Natural killer cell treated with Interleukin-12 subunit alpha and Interleukin-12 subunit beta and Interleukin-15 and Interleukin-18, amount 100 ng/mL, for 72 hours (primary cell): Measurements from ENCODE around the gene PTGFR. TPM values are rescaled to one million over a fixed set of nuclear protein-coding genes. Genes with fewer than 3 reads are reported as not detected.

ENCODE experiments used
- ATAC-seq, 2 donors: fragments of 150-1000 bp; cut with Tn5 transposase in 1 of 2; sonication (Bioruptor Pico), chemical (Tn5 transposase) in 1 of 2; 2 replicates each; pipeline ENCODE4 v1.10.0; 2021
- DNase-seq: peaks from one replicate; pipeline ENCODE4 v3.0.0; 2022; ENCODE audit warnings: low spot score
- H3K27ac Mint-ChIP-seq, 2 donors: 1 replicate in 1 of 2; 2 replicates in 1 of 2; pipeline ENCODE4 v1.8.0; 2022; ENCODE audit warnings: mixed read lengths in 2 of 2, mild to moderate bottlenecking in 1 of 2, moderate library complexity in 1 of 2
- H3K27me3 Mint-ChIP-seq, 2 donors: 1 replicate in 1 of 2; 2 replicates in 1 of 2; pipeline ENCODE4 v1.8.0; 2022; ENCODE audit warnings: mixed read lengths in 2 of 2
- H3K36me3 Mint-ChIP-seq: one replicate; pipeline ENCODE4 v1.8.0; 2022; ENCODE audit warnings: mixed read lengths
- H3K4me1 Mint-ChIP-seq, 2 donors: 1 replicate in 1 of 2; 2 replicates in 1 of 2; pipeline ENCODE4 v1.8.0; 2022; ENCODE audit warnings: low read depth in 2 of 2, mixed read lengths in 2 of 2, mild to moderate bottlenecking in 1 of 2
- H3K4me3 Mint-ChIP-seq: one replicate; pipeline ENCODE4 v1.8.0; 2022; ENCODE audit warnings: mixed read lengths
- H3K9me3 Mint-ChIP-seq: 2 replicates; pipeline ENCODE4 v1.8.0; 2022; ENCODE audit warnings: mixed read lengths
- total RNA-seq, 2 donors: library from RNA; stranded (reverse); gene quantifications; one replicate each; pipeline ENCODE4 v1.2.3, GENCODE V29; 2022

PTGFR gene, protein sequence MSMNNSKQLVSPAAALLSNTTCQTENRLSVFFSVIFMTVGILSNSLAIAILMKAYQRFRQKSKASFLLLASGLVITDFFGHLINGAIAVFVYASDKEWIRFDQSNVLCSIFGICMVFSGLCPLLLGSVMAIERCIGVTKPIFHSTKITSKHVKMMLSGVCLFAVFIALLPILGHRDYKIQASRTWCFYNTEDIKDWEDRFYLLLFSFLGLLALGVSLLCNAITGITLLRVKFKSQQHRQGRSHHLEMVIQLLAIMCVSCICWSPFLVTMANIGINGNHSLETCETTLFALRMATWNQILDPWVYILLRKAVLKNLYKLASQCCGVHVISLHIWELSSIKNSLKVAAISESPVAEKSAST
- not detected for total RNA-seq

DNA sequence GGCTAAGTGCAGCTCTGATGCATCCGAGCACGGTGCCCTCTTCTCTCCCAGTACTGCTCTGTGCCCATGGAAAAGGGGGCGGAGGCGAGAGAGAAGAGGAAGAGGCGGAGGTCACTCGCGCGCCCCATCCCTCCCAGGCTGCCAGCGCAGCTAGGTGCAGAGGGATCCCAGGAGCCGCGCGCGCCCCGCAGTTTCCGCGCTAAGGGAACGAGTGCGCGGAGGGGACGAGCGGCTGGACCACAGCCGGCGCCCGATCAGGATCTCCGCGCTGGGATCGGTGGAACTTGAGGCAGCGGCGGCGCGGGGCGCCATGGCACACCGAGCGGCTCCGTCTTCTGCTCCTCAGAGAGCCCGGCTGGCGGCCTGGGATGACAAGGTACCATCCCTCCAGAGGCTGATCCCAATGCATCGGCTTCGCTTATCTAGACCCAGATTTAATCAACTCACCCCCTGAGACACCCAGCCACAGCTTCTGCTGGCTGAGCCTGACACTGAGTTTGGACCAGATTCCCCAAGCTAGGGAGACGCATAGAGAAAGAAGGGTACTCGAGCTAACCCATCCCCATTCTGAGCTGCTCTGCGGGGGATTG is at the start of gene PTGFR:
PTGFR (plus strand) TSS at position 114 of the 590 bp plus-strand sequence. CDS start 1,770 bp downstream, outside the sequence.
- Mint-ChIP-seq H3K9me3 (peaks cover 6% of the 10 kb centered on the region), H3K4me3 (no peak within 1 kb of the TSS), H3K36me3 (no peaks in the 10 kb centered on the region), H3K27me3 (peaks cover 6 to 8% of the 10 kb centered on the region in 2 donors), H3K4me1 (no peaks in the 10 kb centered on the region), H3K27ac (no peak within 1 kb of the TSS)
- DNase-seq = no peak
- no peak for ATAC-seq

- Mint-ChIP-seq H3K27ac (no peak overlapping the region), H3K4me3 (no peak overlapping the region), H3K27me3 (no peaks in the 10 kb centered on the region), H3K9me3 (peaks cover 14% of the 10 kb centered on the region), H3K36me3 (no peaks in the 10 kb centered on the region), H3K4me1 (no peaks in the 10 kb centered on the region)
- ATAC-seq = no peak
- no peak for DNase-seq
Measured at GRCh38 chr1:78441921-78442320, 48.9 kb upstream of the PTGFR start.

- H3K27ac Mint-ChIP-seq = no peak overlapping the region
Measured at GRCh38 chr1:78447086-78447485, 43.7 kb upstream of the PTGFR start.

GRCh38 chr1:78464449-78464891 is 26.3 kb upstream of the PTGFR start:
- H3K4me1 Mint-ChIP-seq = no peaks in the 10 kb centered on the region
- H3K27me3 Mint-ChIP-seq = no peaks in the 10 kb centered on the region
- H3K9me3 Mint-ChIP-seq = peaks cover 18% of the 10 kb centered on the region
- H3K4me3 Mint-ChIP-seq = no peak overlapping the region
- DNase-seq (no peak), ATAC-seq (no peak)
- H3K27ac Mint-ChIP-seq = no peak overlapping the region
- peaks cover 25% of the 10 kb centered on the region for H3K36me3 Mint-ChIP-seq

More at GRCh38 chr1:78447086-78447485, 43.7 kb upstream of the PTGFR start:
- DNase-seq (no peak), ATAC-seq (no peak)
- Mint-ChIP-seq H3K36me3 (no peaks in the 10 kb centered on the region), H3K9me3 (peaks cover 8% of the 10 kb centered on the region), H3K27me3 (no peaks in the 10 kb centered on the region), H3K4me1 (no peaks in the 10 kb centered on the region), H3K4me3 (no peak overlapping the region)

DNA sequence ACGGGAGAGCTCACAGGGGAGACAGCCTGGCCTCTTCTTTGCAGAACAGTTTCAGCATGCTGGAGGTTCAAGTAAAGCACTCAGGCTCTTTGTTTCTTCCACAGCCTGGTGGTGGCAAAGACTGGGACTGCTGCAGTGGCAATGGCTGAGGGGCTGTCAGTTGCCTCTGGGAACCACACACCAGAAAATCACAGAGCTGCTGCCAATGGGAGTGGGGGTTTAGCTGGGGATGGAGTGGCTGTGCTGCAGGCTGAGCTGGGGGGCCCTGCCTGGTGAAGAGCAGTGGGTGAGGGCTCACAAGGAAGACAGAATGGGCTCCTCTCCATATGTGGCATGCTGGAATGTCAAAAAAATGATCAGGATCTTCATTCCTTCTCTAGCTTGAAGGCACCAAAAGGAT is 25.6 kb upstream of the PTGFR start:
- H3K4me3 Mint-ChIP-seq = no peak overlapping the region
- peaks cover 25% of the 10 kb centered on the region for H3K36me3 Mint-ChIP-seq
- ATAC-seq (no peak), DNase-seq (no peak)
- no peaks in the 10 kb centered on the region for H3K4me1 Mint-ChIP-seq
- peaks cover 15% of the 10 kb centered on the region for H3K9me3 Mint-ChIP-seq
- no peak overlapping the region for H3K27ac Mint-ChIP-seq
- no peaks in the 10 kb centered on the region for H3K27me3 Mint-ChIP-seq

GRCh38 chr1:78468521-78468920 is 22.3 kb upstream of the PTGFR start:
- H3K9me3 Mint-ChIP-seq = peaks cover 15% of the 10 kb centered on the region
- no peaks in the 10 kb centered on the region for H3K27me3 Mint-ChIP-seq
- ATAC-seq (no peak), DNase-seq (no peak)
- no peak overlapping the region for H3K4me3 Mint-ChIP-seq
- peaks cover 9% of the 10 kb centered on the region for H3K36me3 Mint-ChIP-seq
- H3K27ac Mint-ChIP-seq = no peak overlapping the region
- no peaks in the 10 kb centered on the region for H3K4me1 Mint-ChIP-seq

DNA sequence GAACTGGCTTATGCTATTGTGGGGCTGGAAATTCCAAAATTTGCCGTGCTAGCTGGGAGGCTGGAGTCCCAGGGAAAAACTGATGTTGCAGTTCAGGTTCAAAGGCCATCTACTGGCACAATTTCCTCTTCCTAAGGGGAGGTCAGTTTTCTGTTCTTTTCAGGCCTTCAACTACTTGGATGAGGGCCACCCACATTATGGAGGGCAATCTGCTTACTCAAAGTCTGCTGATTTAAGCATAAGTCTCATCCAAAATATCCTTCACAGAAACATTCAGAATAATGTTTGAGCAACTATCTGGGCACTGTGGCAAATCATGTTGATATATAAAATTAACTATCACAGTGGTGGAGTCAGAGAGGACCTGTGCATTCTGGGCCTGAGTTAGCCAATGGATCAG is 21.2 kb upstream of the PTGFR start:
- H3K4me3 Mint-ChIP-seq = no peak overlapping the region
- no peaks in the 10 kb centered on the region for H3K36me3 Mint-ChIP-seq
- H3K27me3 Mint-ChIP-seq = no peaks in the 10 kb centered on the region
- no peaks in the 10 kb centered on the region for H3K4me1 Mint-ChIP-seq
- DNase-seq = no peak
- ATAC-seq = no peak
- H3K27ac Mint-ChIP-seq = no peak overlapping the region
- peaks cover 12% of the 10 kb centered on the region for H3K9me3 Mint-ChIP-seq

- ATAC-seq = no peak
- H3K27me3 Mint-ChIP-seq = no peaks in the 10 kb centered on the region
- no peaks in the 10 kb centered on the region for H3K4me1 Mint-ChIP-seq
- no peak overlapping the region for H3K4me3 Mint-ChIP-seq
- peaks cover 15% of the 10 kb centered on the region for H3K9me3 Mint-ChIP-seq
- no peaks in the 10 kb centered on the region for H3K36me3 Mint-ChIP-seq
- no peak overlapping the region for H3K27ac Mint-ChIP-seq
- no peak for DNase-seq
Measured at GRCh38 chr1:78471890-78472620, 18.7 kb upstream of the PTGFR start.

GRCh38 chr1:78472851-78473496 is 17.8 kb upstream of the PTGFR start:
- no peaks in the 10 kb centered on the region for H3K4me1 Mint-ChIP-seq
- DNase-seq (no peak), ATAC-seq (no peak)
- H3K27me3 Mint-ChIP-seq = no peaks in the 10 kb centered on the region
- H3K36me3 Mint-ChIP-seq = no peaks in the 10 kb centered on the region
- no peak overlapping the region for H3K27ac Mint-ChIP-seq
- peaks cover 11% of the 10 kb centered on the region for H3K9me3 Mint-ChIP-seq
- H3K4me3 Mint-ChIP-seq = no peak overlapping the region

DNA sequence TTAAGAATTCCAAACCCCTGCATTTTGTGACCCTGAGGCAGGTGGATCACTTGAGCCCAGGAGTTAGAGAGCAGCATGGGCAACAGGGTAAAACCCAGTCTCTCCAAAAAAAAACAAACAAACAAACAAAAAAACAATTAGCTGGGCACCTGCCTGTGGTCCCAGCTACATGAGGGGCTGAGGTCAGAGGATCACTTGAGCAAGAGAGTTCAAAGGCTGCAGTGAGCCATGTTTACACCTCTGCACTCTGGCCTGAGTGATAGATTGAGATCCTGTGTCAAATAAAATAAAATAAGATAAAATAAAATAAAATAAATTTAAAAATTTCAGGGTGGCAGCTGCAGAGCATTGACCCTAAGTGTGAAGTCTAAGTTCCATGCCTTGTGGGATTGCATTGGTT is 16.7 kb upstream of the PTGFR start:
- H3K4me3 Mint-ChIP-seq = no peak overlapping the region

DNA sequence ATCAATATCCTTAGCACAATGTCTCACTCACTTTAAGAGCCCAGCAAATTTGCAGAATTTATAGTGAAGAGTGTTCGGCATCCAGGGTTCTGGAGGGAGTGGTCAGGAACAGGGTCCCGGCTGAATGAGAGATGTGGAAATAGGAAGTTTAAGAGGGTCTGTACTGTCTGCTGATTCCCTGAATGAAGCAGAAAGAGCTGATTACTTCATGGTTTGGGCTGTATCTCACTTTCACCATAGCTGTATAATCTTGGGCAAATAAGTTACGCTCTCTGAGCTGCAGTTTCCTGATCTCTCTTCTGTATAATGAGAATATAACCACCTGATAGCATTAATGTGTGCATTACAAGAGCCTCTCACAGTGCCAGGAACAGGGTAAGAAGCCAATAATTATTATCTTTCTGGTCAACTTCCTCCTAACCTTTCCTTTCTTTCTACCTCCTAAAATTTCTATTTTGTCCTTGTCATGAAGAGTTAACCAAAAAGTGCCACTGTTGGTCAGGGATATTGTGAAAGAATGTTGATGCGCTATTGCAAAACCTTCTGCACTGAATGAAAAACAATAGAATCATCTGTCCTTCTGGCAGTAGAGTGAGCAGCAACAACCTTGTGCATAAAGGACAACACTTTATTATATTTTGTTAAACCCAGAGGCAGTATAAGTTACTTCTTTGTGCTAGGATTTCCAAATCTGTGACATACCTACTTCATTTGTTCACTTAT is 14.7 kb upstream of the PTGFR start:
- Mint-ChIP-seq H3K4me3 (no peak overlapping the region), H3K4me1 (no peaks in the 10 kb centered on the region), H3K9me3 (peaks cover 7% of the 10 kb centered on the region), H3K27ac (no peak overlapping the region), H3K36me3 (no peaks in the 10 kb centered on the region), H3K27me3 (no peaks in the 10 kb centered on the region)
- DNase-seq = no peak
- ATAC-seq = no peak

More for the DNA sequence above, 16.7 kb upstream of the PTGFR start:
- Mint-ChIP-seq H3K27me3 (no peaks in the 10 kb centered on the region), H3K36me3 (no peaks in the 10 kb centered on the region), H3K4me1 (no peaks in the 10 kb centered on the region), H3K9me3 (peaks cover 11% of the 10 kb centered on the region), H3K27ac (no peak overlapping the region)
- DNase-seq (no peak), ATAC-seq (no peak)

GRCh38 chr1:78483903-78484302 is 6.9 kb upstream of the PTGFR start:
- Mint-ChIP-seq H3K9me3 (peaks cover 12% of the 10 kb centered on the region), H3K4me3 (no peak overlapping the region), H3K27ac (no peak overlapping the region), H3K36me3 (no peaks in the 10 kb centered on the region), H3K27me3 (no peaks in the 10 kb centered on the region), H3K4me1 (no peaks in the 10 kb centered on the region)
- ATAC-seq (no peak), DNase-seq (no peak)

DNA sequence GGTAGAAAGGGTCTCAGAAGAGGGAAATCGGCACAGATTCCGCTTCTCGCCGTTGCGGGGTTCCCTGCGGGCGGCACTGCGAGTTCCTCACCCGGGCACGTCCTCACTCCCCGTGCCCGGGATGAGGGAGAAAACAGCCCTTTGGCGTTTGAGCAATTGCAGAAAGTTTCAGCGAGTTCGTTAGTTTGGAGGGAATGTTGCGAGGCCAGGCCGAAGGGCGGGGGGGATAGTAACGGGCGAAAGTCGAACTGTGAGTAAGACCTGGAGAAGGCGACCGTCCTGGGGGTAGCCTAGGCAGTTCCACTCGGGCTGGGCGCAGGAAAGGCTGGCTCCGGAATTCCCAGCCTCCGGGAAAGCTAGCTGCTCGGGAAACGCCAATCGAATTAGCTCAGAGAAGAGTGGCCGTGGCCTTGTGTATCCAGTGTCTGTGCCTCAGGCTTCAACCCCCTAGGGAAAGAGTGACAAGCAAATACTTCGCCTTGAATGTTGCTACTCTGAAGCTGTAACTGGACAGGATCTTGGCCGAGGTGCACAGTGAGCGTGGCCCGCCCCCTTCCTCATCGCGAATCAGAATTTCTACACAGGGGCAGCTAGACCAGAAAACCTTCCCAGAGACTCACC is 787 bp downstream of the PTGFR start:
- Mint-ChIP-seq H3K9me3 (peaks cover 6% of the 10 kb centered on the region), H3K4me1 (no peaks in the 10 kb centered on the region), H3K36me3 (no peaks in the 10 kb centered on the region), H3K27ac (no peak overlapping the region), H3K27me3 (peaks cover 6 to 8% of the 10 kb centered on the region in 2 donors), H3K4me3 (no peak overlapping the region)
- DNase-seq = no peak
- no peak for ATAC-seq
